Activated CD4-positive, alpha-beta T cell treated with anti-CD3 and anti-CD28 coated beads for 36 hours (primary cell): ENCODE results near the gene NAB2. TPM values are rescaled to one million over a fixed set of nuclear protein-coding genes. Genes with fewer than 3 reads are reported as not detected.

Experiments
- ATAC-seq: fragments of 200-7000 bp; cut with Tn5 transposase; one replicate; pipeline ENCODE4 v1.10.0; 2021; ENCODE audit warnings: mild to moderate bottlenecking, moderate library complexity
- CTCF ChIA-PET: fragments of 350-600 bp; sonication (Branson Sonifier 250); formaldehyde crosslinking; loops from one replicate; lab custom pipeline; 2021; ENCODE audit warnings: antibody characterized with exemption; lab: Charles Lee
- POLR2A ChIA-PET: fragments of 350-600 bp; sonication (Branson Sonifier 250); formaldehyde crosslinking; loops from one replicate; lab custom pipeline; 2021; ENCODE audit warnings: antibody characterized with exemption, inconsistent platforms; lab: Charles Lee
- DNase-seq: peaks from one replicate; pipeline ENCODE4 v3.0.0-alpha.2; 2020
- H3K27ac Mint-ChIP-seq: one replicate; pipeline ENCODE4 v1.8.0; 2021; ENCODE audit warnings: mixed read lengths
- H3K27me3 Mint-ChIP-seq: one replicate; pipeline ENCODE4 v1.8.0; 2021; ENCODE audit warnings: mixed read lengths
- H3K36me3 Mint-ChIP-seq: one replicate; pipeline ENCODE4 v1.8.0; 2021; ENCODE audit warnings: low read depth, mixed read lengths
- H3K4me1 Mint-ChIP-seq: one replicate; pipeline ENCODE4 v1.8.0; 2021; ENCODE audit warnings: mixed read lengths
- H3K4me3 Mint-ChIP-seq: one replicate; pipeline ENCODE4 v1.8.0; 2021; ENCODE audit warnings: mild to moderate bottlenecking, moderate library complexity, mixed read lengths
- H3K9me3 Mint-ChIP-seq: one replicate; pipeline ENCODE4 v1.8.0; 2021; ENCODE audit warnings: low read depth, mixed read lengths
- intact Hi-C, 2 experiments: fragments of 100-400 bp; cut with DNase I in 1 of 2; cut with micrococcal nuclease in 1 of 2; formaldehyde crosslinking; loops; one replicate each; pipeline versions ENCODE4 v1.14.2 to v1.15.1; 2022 to 2024; cut with DNase I, micrococcal nuclease
- total RNA-seq, 2 experiments: library from RNA; stranded (reverse); gene quantifications; one replicate each; pipeline ENCODE4 v1.2.3, GENCODE V29; 2021

Gene NAB2
- total RNA-seq, 2 experiments from 2014 or later: 46.8 to 48.6 TPM

GRCh38 chr12:57093415-57094207, 4.7 kb downstream of the NAB2 start:
- Mint-ChIP-seq H3K27me3 (no peaks in the 10 kb centered on the region), H3K9me3 (no peaks in the 10 kb centered on the region), H3K4me3 (peak overlapping the region; percentile 93), H3K27ac (peak overlapping the region; percentile 88), H3K36me3 (peaks cover 70% of the 10 kb centered on the region), H3K4me1 (peaks cover 61% of the 10 kb centered on the region)
- ATAC-seq: peak; percentile 45
- peak; percentile 89 for DNase-seq
- ChIA-PET CTCF (interaction anchor here (0.5 to 24.0 kb wide), 11 partner anchors 10 to 409 kb away, joined by 3 to 411 read pairs (median 3); partner anchors contain the start of genes NEMP1, PTGES3 and STAT6), POLR2A (interaction anchor here (0.5 to 1.1 kb wide), 4 partner anchors 15 to 1164 kb away, joined by 3 to 6 read pairs (median 4); partner anchors contain the start of genes NEMP1 and STAT6)
- intact Hi-C loops: loop anchor here (1.0 kb wide), 3 partner anchors 17 to 85 kb away; no protein-coding TSS in a partner anchor

GRCh38 chr12:57094208-57095160, 5.6 kb downstream of the NAB2 start:
- no peak for DNase-seq
- ChIA-PET CTCF (interaction anchor here (0.5 to 24.0 kb wide), 8 partner anchors 9 to 410 kb away, joined by 3 to 411 read pairs (median 3); partner anchors contain the start of genes NEMP1 and STAT6), POLR2A (interaction anchor here (0.5 to 1.1 kb wide), 3 partner anchors 16 to 18 kb away, joined by 3 to 6 read pairs (median 4); partner anchors contain the start of genes NEMP1 and STAT6)
- H3K9me3 Mint-ChIP-seq: no peaks in the 10 kb centered on the region
- H3K27me3 Mint-ChIP-seq: no peaks in the 10 kb centered on the region
- peak overlapping the region; percentile 81 for H3K27ac Mint-ChIP-seq
- peak; percentile 8 for ATAC-seq
- H3K4me1 Mint-ChIP-seq: peaks cover 62% of the 10 kb centered on the region
- peak overlapping the region; percentile 38 for H3K4me3 Mint-ChIP-seq
- intact Hi-C loops: loop anchor here in 1 of 2 experiments (1.0 kb wide), 1 partner anchor 16 kb away; no protein-coding TSS in a partner anchor
- peaks cover 75% of the 10 kb centered on the region for H3K36me3 Mint-ChIP-seq

- ChIA-PET POLR2A (no interaction called here), CTCF (interaction anchor here (1.4 to 24.0 kb wide), 3 partner anchors 8 to 24 kb away, joined by 6 to 411 read pairs (median 9); partner anchors contain the start of gene NEMP1)
- intact Hi-C loops: no loop called here
- Mint-ChIP-seq H3K4me3 (no peak overlapping the region), H3K27me3 (no peaks in the 10 kb centered on the region), H3K9me3 (no peaks in the 10 kb centered on the region), H3K27ac (peak overlapping the region; percentile 81), H3K4me1 (peaks cover 56% of the 10 kb centered on the region), H3K36me3 (peaks cover 76% of the 10 kb centered on the region)
- ATAC-seq (no peak), DNase-seq (no peak)
These were observed 6.5 kb downstream of the NAB2 start for GRCh38 chr12:57095440-57095839.

- Mint-ChIP-seq H3K4me1 (peaks cover 50% of the 10 kb centered on the region), H3K27me3 (no peaks in the 10 kb centered on the region), H3K27ac (peak overlapping the region; percentile 32), H3K36me3 (peaks cover 70% of the 10 kb centered on the region), H3K9me3 (no peaks in the 10 kb centered on the region), H3K4me3 (no peak overlapping the region)
- no peak for ATAC-seq
- ChIA-PET CTCF (interaction anchor here (1.4 to 24.0 kb wide), 3 partner anchors 10 to 24 kb away, joined by 6 to 411 read pairs (median 7); partner anchors contain the start of genes NEMP1 and STAT6), POLR2A (no interaction called here)
- DNase-seq: no peak
- intact Hi-C loops: no loop called here
These were observed 7.2 kb downstream of the NAB2 start for GRCh38 chr12:57096099-57096572.

GRCh38 chr12:57096748-57097553, 8.0 kb downstream of the NAB2 start:
- ChIA-PET CTCF (interaction anchor here (1.4 to 24.0 kb wide), 3 partner anchors 10 to 25 kb away, joined by 6 to 411 read pairs (median 7); partner anchors contain the start of genes NEMP1 and STAT6), POLR2A (interaction anchor here (1.1 kb wide), 1 partner anchor 15 kb away, joined by 6 read pairs; no protein-coding TSS in a partner anchor)
- DNase-seq: no peak
- Mint-ChIP-seq H3K4me3 (no peak overlapping the region), H3K36me3 (peaks cover 67% of the 10 kb centered on the region), H3K27me3 (no peaks in the 10 kb centered on the region), H3K27ac (peak overlapping the region; percentile 32), H3K9me3 (no peaks in the 10 kb centered on the region), H3K4me1 (peaks cover 46% of the 10 kb centered on the region)
- ATAC-seq: no peak
- intact Hi-C loops: no loop called here

- H3K4me3 Mint-ChIP-seq: no peak overlapping the region
- POLR2A ChIA-PET: interaction anchor here (0.7 to 1.1 kb wide), 2 partner anchors 14 to 627 kb away, joined by 5 to 6 read pairs; no protein-coding TSS in a partner anchor
- no peak overlapping the region for H3K27ac Mint-ChIP-seq
- peaks cover 67% of the 10 kb centered on the region for H3K36me3 Mint-ChIP-seq
- CTCF ChIA-PET: interaction anchor here (2.0 to 24.0 kb wide), 2 partner anchors 14 to 26 kb away, joined by 7 to 411 read pairs; partner anchors contain the start of genes NEMP1 and STAT6
- no peak for ATAC-seq
- intact Hi-C loops: no loop called here
- H3K9me3 Mint-ChIP-seq: no peaks in the 10 kb centered on the region
- H3K27me3 Mint-ChIP-seq: no peaks in the 10 kb centered on the region
- H3K4me1 Mint-ChIP-seq: peaks cover 45% of the 10 kb centered on the region
- DNase-seq: no peak
These were observed 8.6 kb downstream of the NAB2 start for GRCh38 chr12:57097554-57097835.

GRCh38 chr12:57098546-57098945, 9.6 kb downstream of the NAB2 start:
- peak overlapping the region; percentile 84 for H3K27ac Mint-ChIP-seq
- intact Hi-C loops: no loop called here
- DNase-seq: no peak
- ATAC-seq: no peak
- H3K9me3 Mint-ChIP-seq: no peaks in the 10 kb centered on the region
- H3K4me3 Mint-ChIP-seq: no peak overlapping the region
- no peaks in the 10 kb centered on the region for H3K27me3 Mint-ChIP-seq
- peaks cover 37% of the 10 kb centered on the region for H3K4me1 Mint-ChIP-seq
- POLR2A ChIA-PET: interaction anchor here (0.6 to 0.8 kb wide), 2 partner anchors 20 to 26 kb away, joined by 3 read pairs; partner anchors contain the start of gene NEMP1
- CTCF ChIA-PET: interaction anchor here (1.2 to 24.0 kb wide), 4 partner anchors 9 to 27 kb away, joined by 3 to 411 read pairs (median 12); partner anchors contain the start of genes NEMP1 and STAT6
- H3K36me3 Mint-ChIP-seq: peaks cover 60% of the 10 kb centered on the region

- ChIA-PET CTCF (interaction anchor here (1.0 to 24.0 kb wide), 6 partner anchors 9 to 27 kb away, joined by 3 to 411 read pairs (median 4); partner anchors contain the start of genes NEMP1 and STAT6), POLR2A (interaction anchor here (0.6 to 0.8 kb wide), 2 partner anchors 20 to 25 kb away, joined by 3 read pairs; partner anchors contain the start of gene NEMP1)
- H3K9me3 Mint-ChIP-seq: no peaks in the 10 kb centered on the region
These were observed 10.3 kb downstream of the NAB2 start for GRCh38 chr12:57099047-57099714.

GRCh38 chr12:57099766-57100165, 10.9 kb downstream of the NAB2 start:
- Mint-ChIP-seq H3K27me3 (no peaks in the 10 kb centered on the region), H3K36me3 (peaks cover 68% of the 10 kb centered on the region), H3K27ac (peak overlapping the region; percentile 11), H3K4me1 (peaks cover 39% of the 10 kb centered on the region), H3K9me3 (no peaks in the 10 kb centered on the region), H3K4me3 (no peak overlapping the region)
- intact Hi-C loops: no loop called here
- POLR2A ChIA-PET: no interaction called here
- ATAC-seq: no peak
- CTCF ChIA-PET: interaction anchor here (0.6 to 24.0 kb wide), 6 partner anchors 9 to 54 kb away, joined by 3 to 411 read pairs (median 5); partner anchors contain the start of genes NEMP1 and STAT6
- no peak for DNase-seq

More at GRCh38 chr12:57099047-57099714, 10.3 kb downstream of the NAB2 start:
- DNase-seq: no peak
- no peak overlapping the region for H3K4me3 Mint-ChIP-seq
- peaks cover 39% of the 10 kb centered on the region for H3K4me1 Mint-ChIP-seq
- no peaks in the 10 kb centered on the region for H3K27me3 Mint-ChIP-seq
- intact Hi-C loops: no loop called here
- H3K36me3 Mint-ChIP-seq: peaks cover 63% of the 10 kb centered on the region
- H3K27ac Mint-ChIP-seq: peak overlapping the region; percentile 84
- ATAC-seq: no peak
